Retina (tissue), 1 donor: ENCODE data around the gene RGSL1.
"Not testable (repeated sequence)": the region's sequence is repeated elsewhere in the genome, so short reads cannot be mapped to it uniquely, and the experiment has no call there.

Experiments used
- DNase-seq: peaks from one replicate; pipeline ENCODE4 v3.0.0-alpha.2; 2016

Gene RGSL1

GRCh38 chr1:182447124-182447523 lies 2.8 kb upstream of the RGSL1 start:
- DNase-seq = not testable (repeated sequence)

- no peak for DNase-seq
These were observed 2.3 kb upstream of the RGSL1 start for GRCh38 chr1:182447660-182448059.

- DNase-seq = no peak
These were observed 3.7 kb downstream of the RGSL1 start for GRCh38 chr1:182453631-182454030.

- no peak for DNase-seq
These were observed 7.9 kb downstream of the RGSL1 start for GRCh38 chr1:182457844-182458243.

GRCh38 chr1:182459949-182460348 lies 10.0 kb downstream of the RGSL1 start:
- no peak for DNase-seq

GRCh38 chr1:182460550-182460951 lies 10.6 kb downstream of the RGSL1 start:
- DNase-seq = no peak

GRCh38 chr1:182473556-182473955 lies 23.6 kb downstream of the RGSL1 start:
- DNase-seq = no peak

- no peak for DNase-seq
These were observed 26.7 kb downstream of the RGSL1 start for GRCh38 chr1:182476625-182477024.

- DNase-seq = no peak
These were observed 28.3 kb downstream of the RGSL1 start for GRCh38 chr1:182478238-182478637.

GRCh38 chr1:182484067-182484466 lies 34.1 kb downstream of the RGSL1 start:
- no peak for DNase-seq

- peak; percentile 26 for DNase-seq
These were observed 34.7 kb downstream of the RGSL1 start for GRCh38 chr1:182484531-182485257.

- no peak for DNase-seq
These were observed 35.9 kb downstream of the RGSL1 start for GRCh38 chr1:182485861-182486260.

GRCh38 chr1:182488803-182489202 lies 38.9 kb downstream of the RGSL1 start:
- no peak for DNase-seq

- no peak for DNase-seq
These were observed 43.1 kb downstream of the RGSL1 start for GRCh38 chr1:182493063-182493462.

- no peak for DNase-seq
These were observed 45.1 kb downstream of the RGSL1 start for GRCh38 chr1:182495002-182495401.

GRCh38 chr1:182495693-182496092 lies 45.7 kb downstream of the RGSL1 start:
- DNase-seq = no peak

- no peak for DNase-seq
These were observed 57.7 kb downstream of the RGSL1 start for GRCh38 chr1:182507685-182508084.

- DNase-seq = no peak
These were observed 65.6 kb downstream of the RGSL1 start for GRCh38 chr1:182515556-182515955.

GRCh38 chr1:182520736-182521135 lies 70.8 kb downstream of the RGSL1 start:
- DNase-seq = no peak

- DNase-seq = no peak
These were observed 75.4 kb downstream of the RGSL1 start for GRCh38 chr1:182525342-182525741.

GRCh38 chr1:182527680-182528079 lies 77.7 kb downstream of the RGSL1 start:
- no peak for DNase-seq

GRCh38 chr1:182528206-182528605 lies 78.3 kb downstream of the RGSL1 start:
- DNase-seq = not testable (repeated sequence)

GRCh38 chr1:182533896-182534295 lies 84.0 kb downstream of the RGSL1 start:
- DNase-seq = no peak

GRCh38 chr1:182549346-182549745 lies 99.4 kb downstream of the RGSL1 start:
- DNase-seq = no peak

GRCh38 chr1:182549811-182550210 lies 99.9 kb downstream of the RGSL1 start:
- no peak for DNase-seq
